BE2C (cell line): ENCODE results near the gene CRYBG2.
"Not testable (repeated sequence)": the region's sequence is repeated elsewhere in the genome, so short reads cannot be mapped to it uniquely, and the experiment has no call there.

Experiments used
- DNase-seq: peaks from one replicate; pipeline ENCODE4 v3.0.0-alpha.2; 2020
- H3K27me3 ChIP-seq: fragments of 250-450 bp; sonication (Bioruptor Pico); 2 replicates; pipeline ENCODE4 v1.5.1; 2020; ENCODE audit warnings: mild to moderate bottlenecking
- H3K36me3 ChIP-seq: fragments of 250-450 bp; sonication (Bioruptor Pico); 2 replicates; pipeline ENCODE4 v1.5.1; 2020; ENCODE audit warnings: mild to moderate bottlenecking
- H3K4me1 ChIP-seq: fragments of 250-450 bp; sonication (Bioruptor Pico); 2 replicates; pipeline ENCODE4 v1.5.1; 2020
- H3K4me3 ChIP-seq: 2 replicates; pipeline ENCODE4 v1.5.1; 2011; ENCODE audit warnings: low read depth, low read length
- H3K9me3 ChIP-seq: fragments of 250-450 bp; sonication (Bioruptor Pico); 2 replicates; pipeline ENCODE4 v1.5.1; 2020
- CTCF ChIP-seq: IDR thresholded peaks from 2 replicates; pipeline ENCODE4 v1.5.1; 2012; ENCODE audit warnings: mild to moderate bottlenecking, low read depth, low read length

CRYBG2 gene

GRCh38 chr1:26297791-26298124 is 56.2 kb downstream of the CRYBG2 start:
- Histone ChIP-seq H3K36me3 (no peaks in the 10 kb centered on the region), H3K27me3 (no peaks in the 10 kb centered on the region), H3K4me1 (no peaks in the 10 kb centered on the region), H3K4me3 (no peak overlapping the region), H3K9me3 (no peaks in the 10 kb centered on the region)
- TF ChIP-seq CTCF = no peak
- no peak for DNase-seq

- no peak for DNase-seq
- no peaks in the 10 kb centered on the region for H3K36me3 ChIP-seq
- H3K9me3 ChIP-seq = no peaks in the 10 kb centered on the region
- no peaks in the 10 kb centered on the region for H3K4me1 ChIP-seq
- no peak overlapping the region for H3K4me3 ChIP-seq
- no peaks in the 10 kb centered on the region for H3K27me3 ChIP-seq
- TF ChIP-seq CTCF = no peak
Observed at GRCh38 chr1:26297057-26297790, 56.7 kb downstream of the CRYBG2 start.

DNA sequence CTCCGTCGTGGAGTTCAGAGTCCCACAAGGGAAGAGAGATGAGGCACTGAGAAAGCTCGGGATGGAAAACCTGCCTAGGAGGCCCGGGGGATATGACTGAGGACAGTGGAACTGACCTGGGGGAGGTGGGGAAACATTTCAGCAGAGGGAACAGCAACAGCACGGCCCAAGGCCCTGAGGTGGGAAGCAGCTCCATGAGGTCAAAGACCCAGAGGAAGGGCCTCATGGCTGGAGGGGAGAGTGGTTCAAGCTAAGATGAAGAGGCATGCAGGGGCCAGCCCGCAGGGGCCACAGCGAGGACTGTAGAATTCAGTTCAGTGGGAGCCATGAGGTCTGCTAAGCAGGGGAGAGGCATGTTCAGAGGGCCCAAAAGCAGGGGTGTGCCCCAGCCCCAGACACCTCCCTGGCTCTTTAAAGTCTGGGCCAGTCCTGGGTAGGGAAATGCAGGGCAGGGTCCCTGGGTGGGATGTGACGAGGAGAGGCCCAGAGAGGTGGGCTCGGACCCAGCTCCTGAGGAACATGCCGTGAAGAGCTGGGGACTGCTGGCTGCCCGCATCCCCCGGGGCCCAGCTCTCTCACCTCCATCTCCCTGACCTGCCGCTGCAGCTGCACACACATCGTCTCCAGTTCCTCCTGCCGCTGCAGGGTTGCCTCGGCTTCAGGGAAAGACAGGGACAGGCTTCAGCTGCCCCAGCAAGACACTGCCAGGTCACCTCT is 57.4 kb downstream of the CRYBG2 start:
- no peak for TF ChIP-seq CTCF
- no peak overlapping the region for H3K4me3 ChIP-seq

DNA sequence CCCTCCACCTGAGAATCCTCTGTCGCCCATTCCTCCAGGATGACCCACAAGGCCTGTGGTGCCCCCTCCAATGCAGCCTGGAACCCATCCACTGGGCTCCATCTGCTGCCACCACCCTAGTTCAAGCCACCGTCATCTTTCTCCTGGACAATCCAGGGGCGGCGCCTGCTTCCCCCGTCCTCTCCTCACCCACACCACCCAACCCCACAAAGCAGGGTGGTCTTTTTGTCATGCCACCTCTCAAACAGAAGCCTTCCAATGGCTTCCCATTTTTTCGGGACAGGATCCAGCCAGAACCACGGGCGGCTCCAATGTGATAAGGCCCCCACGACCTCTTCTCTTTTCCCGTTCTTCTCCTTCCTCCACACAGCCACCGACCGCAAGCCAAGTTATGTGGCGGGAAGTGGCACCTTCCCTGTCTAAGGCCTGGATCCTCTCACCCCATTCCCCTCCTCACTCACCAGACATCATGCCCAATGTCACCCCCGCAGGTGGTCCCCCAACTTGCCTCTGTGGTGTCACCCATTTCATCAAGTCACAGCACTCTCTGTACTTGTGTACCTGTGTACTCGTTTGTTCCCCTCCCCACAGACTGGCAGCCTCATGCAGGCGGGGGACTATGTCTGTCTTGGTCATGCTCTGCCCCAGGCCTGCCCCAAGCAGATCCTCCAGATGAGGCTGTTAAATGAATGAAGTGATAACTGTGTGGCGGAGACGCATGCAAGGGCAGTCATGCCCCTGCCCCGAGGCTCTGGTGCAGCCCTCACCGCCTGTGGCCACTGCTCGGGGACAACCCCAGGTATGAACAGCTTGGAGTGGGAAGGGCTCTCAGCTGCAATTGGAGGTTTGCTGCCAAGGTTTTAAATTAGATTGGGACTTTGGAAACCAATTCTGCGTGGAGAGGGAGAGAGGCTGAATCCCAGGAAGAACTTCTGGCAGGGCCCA is 58.5 kb downstream of the CRYBG2 start:
- no peak for DNase-seq
- no peaks in the 10 kb centered on the region for H3K4me1 ChIP-seq
- no peaks in the 10 kb centered on the region for H3K36me3 ChIP-seq
- H3K4me3 ChIP-seq = no peak overlapping the region
- no peak for TF ChIP-seq CTCF
- no peaks in the 10 kb centered on the region for H3K27me3 ChIP-seq
- no peaks in the 10 kb centered on the region for H3K9me3 ChIP-seq

More for the DNA sequence above, 57.4 kb downstream of the CRYBG2 start:
- DNase-seq = no peak
- Histone ChIP-seq H3K9me3 (no peaks in the 10 kb centered on the region), H3K36me3 (no peaks in the 10 kb centered on the region), H3K4me1 (no peaks in the 10 kb centered on the region), H3K27me3 (no peaks in the 10 kb centered on the region)

- Histone ChIP-seq H3K36me3 (no peaks in the 10 kb centered on the region), H3K9me3 (no peaks in the 10 kb centered on the region), H3K27me3 (no peaks in the 10 kb centered on the region), H3K4me3 (no peak overlapping the region), H3K4me1 (no peaks in the 10 kb centered on the region)
- no peak for DNase-seq
- TF ChIP-seq CTCF = no peak
Observed at GRCh38 chr1:26293911-26294463, 59.9 kb downstream of the CRYBG2 start.

DNA sequence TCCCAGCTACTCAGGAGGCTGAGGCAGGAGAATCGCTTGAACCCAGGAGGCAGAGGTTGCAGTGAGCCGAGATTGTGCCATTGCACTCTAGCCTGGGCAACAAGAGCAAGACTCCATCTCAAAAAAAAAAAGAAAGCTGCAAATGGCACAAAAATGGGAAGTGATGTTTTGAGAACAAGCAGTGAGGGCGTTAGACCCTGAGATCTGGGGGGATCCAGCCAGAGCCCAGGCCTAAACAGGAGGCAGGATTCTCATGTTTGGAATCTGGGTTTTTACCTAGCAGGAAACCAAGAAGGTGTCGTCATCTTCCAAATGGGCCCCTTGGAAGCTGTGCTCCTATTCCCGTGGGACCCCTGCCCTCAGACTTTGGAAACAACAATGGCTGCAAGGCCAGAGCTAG is 61.2 kb downstream of the CRYBG2 start:
- H3K27me3 ChIP-seq, H3K9me3 ChIP-seq, DNase-seq, H3K36me3 ChIP-seq, H3K4me1 ChIP-seq, H3K4me3 ChIP-seq: not testable (repeated sequence)
